ENCODE measurements around the gene PPP2R2C.

Gene PPP2R2C

GRCh38 chr4:6369035-6369434 lies 103.4 kb downstream of the PPP2R2C start:
- in situ Hi-C loops (cut with HindIII; ENCODE audit: low sequenced_read_pairs): no loop called here

- in situ Hi-C loops (cut with HindIII; ENCODE audit: low sequenced_read_pairs): no loop called here
Measured at GRCh38 chr4:6368601-6369000, 103.8 kb downstream of the PPP2R2C start.

- in situ Hi-C loops (cut with HindIII; ENCODE audit: low sequenced_read_pairs): no loop called here
Measured at GRCh38 chr4:6368096-6368495, 104.3 kb downstream of the PPP2R2C start.

GRCh38 chr4:6367371-6367851 lies 105.0 kb downstream of the PPP2R2C start:
- in situ Hi-C loops (cut with HindIII; ENCODE audit: low sequenced_read_pairs): no loop called here

GRCh38 chr4:6366581-6366980 lies 105.8 kb downstream of the PPP2R2C start:
- in situ Hi-C loops (cut with HindIII; ENCODE audit: low sequenced_read_pairs): no loop called here

GRCh38 chr4:6365545-6366086 lies 106.8 kb downstream of the PPP2R2C start:
- in situ Hi-C loops (cut with HindIII; ENCODE audit: low sequenced_read_pairs): no loop called here

- in situ Hi-C loops (cut with HindIII; ENCODE audit: low sequenced_read_pairs): no loop called here
Measured at GRCh38 chr4:6364581-6364980, 107.8 kb downstream of the PPP2R2C start.

- in situ Hi-C loops (cut with HindIII; ENCODE audit: low sequenced_read_pairs): no loop called here
Measured at GRCh38 chr4:6364146-6364545, 108.3 kb downstream of the PPP2R2C start.

- in situ Hi-C loops (cut with HindIII; ENCODE audit: low sequenced_read_pairs): no loop called here
Measured at GRCh38 chr4:6362896-6363295, 109.5 kb downstream of the PPP2R2C start.

- in situ Hi-C loops (cut with HindIII; ENCODE audit: low sequenced_read_pairs): no loop called here
Measured at GRCh38 chr4:6362243-6362885, 110.0 kb downstream of the PPP2R2C start.

GRCh38 chr4:6361076-6361784 lies 111.2 kb downstream of the PPP2R2C start:
- in situ Hi-C loops (cut with HindIII; ENCODE audit: low sequenced_read_pairs): no loop called here

GRCh38 chr4:6360385-6360784 lies 112.0 kb downstream of the PPP2R2C start:
- in situ Hi-C loops (cut with HindIII; ENCODE audit: low sequenced_read_pairs): no loop called here

- in situ Hi-C loops (cut with HindIII; ENCODE audit: low sequenced_read_pairs): no loop called here
Measured at GRCh38 chr4:6359536-6360308, 112.7 kb downstream of the PPP2R2C start.

GRCh38 chr4:6357476-6357875 lies 114.9 kb downstream of the PPP2R2C start:
- in situ Hi-C loops (cut with HindIII; ENCODE audit: low sequenced_read_pairs): no loop called here

GRCh38 chr4:6356076-6356560 lies 116.3 kb downstream of the PPP2R2C start:
- in situ Hi-C loops (cut with HindIII; ENCODE audit: low sequenced_read_pairs): no loop called here

GRCh38 chr4:6355052-6355451 lies 117.4 kb downstream of the PPP2R2C start:
- in situ Hi-C loops (cut with HindIII; ENCODE audit: low sequenced_read_pairs): no loop called here

- in situ Hi-C loops (cut with HindIII; ENCODE audit: low sequenced_read_pairs): no loop called here
Measured at GRCh38 chr4:6354626-6355025, 117.8 kb downstream of the PPP2R2C start.

- in situ Hi-C loops (cut with HindIII; ENCODE audit: low sequenced_read_pairs): no loop called here
Measured at GRCh38 chr4:6354119-6354518, 118.3 kb downstream of the PPP2R2C start.

- in situ Hi-C loops (cut with HindIII; ENCODE audit: low sequenced_read_pairs): no loop called here
Measured at GRCh38 chr4:6352031-6352692, 120.3 kb downstream of the PPP2R2C start.

- in situ Hi-C loops (cut with HindIII; ENCODE audit: low sequenced_read_pairs): no loop called here
Measured at GRCh38 chr4:6351246-6352000, 121.0 kb downstream of the PPP2R2C start.
